Ascending aorta (tissue), 2 donors: ENCODE data around the gene MMP21. TPM values are rescaled to one million over a fixed set of nuclear protein-coding genes. Genes with fewer than 3 reads are reported as not detected.

Experiments used
- DNase-seq, 2 donors: peaks; one replicate each; pipeline ENCODE4 v3.0.0-alpha.2; 2019; ENCODE audit warnings: low spot score in 2 of 2
- H3K27ac ChIP-seq, 2 donors: fragments of 200-600 bp; sonication (generic); one replicate each; pipeline ENCODE4 v1.5.1; 2016 to 2017; ENCODE audit warnings: mild to moderate bottlenecking in 1 of 2
- H3K27me3 ChIP-seq: fragments of 200-600 bp; sonication (generic); one replicate; pipeline ENCODE4 v1.5.1; 2017
- H3K36me3 ChIP-seq, 2 donors: fragments of 200-600 bp; sonication (generic); one replicate each; pipeline ENCODE4 v1.5.1; 2016
- H3K4me1 ChIP-seq, 2 donors: fragments of 200-600 bp; sonication (generic); one replicate each; pipeline ENCODE4 v1.5.1; 2016 to 2017; ENCODE audit warnings: mild to moderate bottlenecking in 1 of 2
- H3K4me3 ChIP-seq, 2 donors: fragments of 200-600 bp; sonication (generic); one replicate each; pipeline ENCODE4 v1.5.1; 2016 to 2017; ENCODE audit warnings: mild to moderate bottlenecking in 1 of 2
- H3K9me3 ChIP-seq, 2 donors: fragments of 200-600 bp; sonication (generic); one replicate each; pipeline ENCODE4 v1.5.1; 2016
- intact Hi-C: fragments of 100-400 bp; cut with DNase I; formaldehyde crosslinking; loops from one replicate; pipeline ENCODE4 v1.15.1; 2023
- total RNA-seq: library from RNA; depleted of rRNA; stranded (reverse); fragments of >200 nt; gene quantifications from one replicate; pipeline ENCODE4 v1.1.0, GENCODE V29; 2016
- TF ChIP-seq, protein P1 (sequence below), 3 experiments: fragments of 200-600 bp in 2 of 3; fragments of 450-650 bp in 1 of 3; sonication (generic) in 2 of 3; IDR thresholded peaks; one replicate each; pipeline ENCODE4 v1.5.1; 2016 to 2019; ENCODE audit warnings: antibody characterized with exemption in 3 of 3, mild to moderate bottlenecking in 1 of 3, moderate library complexity in 1 of 3

The MMP21 gene
- total RNA-seq, 1 donor from 2014 or later, result not detected

DNA sequence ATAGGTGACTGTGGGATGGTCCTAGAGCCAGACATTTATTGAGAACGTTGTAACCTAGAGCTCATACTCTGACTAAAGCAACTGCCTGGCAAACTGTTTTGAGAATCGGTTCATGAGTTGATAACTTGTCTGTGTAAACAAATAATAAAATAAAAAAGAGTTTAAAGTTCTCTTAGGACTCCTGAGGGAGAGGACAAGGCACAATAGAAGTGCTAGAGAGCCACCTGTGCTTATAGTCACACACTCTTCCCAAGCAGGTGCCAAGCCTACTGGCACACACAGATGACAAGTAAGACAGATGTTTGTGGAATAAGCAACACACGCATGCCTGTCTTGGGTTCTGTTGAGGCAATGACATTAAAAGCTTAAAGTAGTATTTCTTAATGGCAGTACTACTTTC lies 48.2 kb downstream of the MMP21 start:
- Histone ChIP-seq H3K4me1 (no peaks in the 10 kb centered on the region), H3K27ac (no peak overlapping the region), H3K4me3 (no peak overlapping the region), H3K36me3 (peaks cover 71 to 95% of the 10 kb centered on the region in 2 donors), H3K9me3 (no peaks in the 10 kb centered on the region), H3K27me3 (no peaks in the 10 kb centered on the region)
- intact Hi-C loops, result no loop called here
- no peak for DNase-seq
- TF ChIP-seq, protein P1, sequence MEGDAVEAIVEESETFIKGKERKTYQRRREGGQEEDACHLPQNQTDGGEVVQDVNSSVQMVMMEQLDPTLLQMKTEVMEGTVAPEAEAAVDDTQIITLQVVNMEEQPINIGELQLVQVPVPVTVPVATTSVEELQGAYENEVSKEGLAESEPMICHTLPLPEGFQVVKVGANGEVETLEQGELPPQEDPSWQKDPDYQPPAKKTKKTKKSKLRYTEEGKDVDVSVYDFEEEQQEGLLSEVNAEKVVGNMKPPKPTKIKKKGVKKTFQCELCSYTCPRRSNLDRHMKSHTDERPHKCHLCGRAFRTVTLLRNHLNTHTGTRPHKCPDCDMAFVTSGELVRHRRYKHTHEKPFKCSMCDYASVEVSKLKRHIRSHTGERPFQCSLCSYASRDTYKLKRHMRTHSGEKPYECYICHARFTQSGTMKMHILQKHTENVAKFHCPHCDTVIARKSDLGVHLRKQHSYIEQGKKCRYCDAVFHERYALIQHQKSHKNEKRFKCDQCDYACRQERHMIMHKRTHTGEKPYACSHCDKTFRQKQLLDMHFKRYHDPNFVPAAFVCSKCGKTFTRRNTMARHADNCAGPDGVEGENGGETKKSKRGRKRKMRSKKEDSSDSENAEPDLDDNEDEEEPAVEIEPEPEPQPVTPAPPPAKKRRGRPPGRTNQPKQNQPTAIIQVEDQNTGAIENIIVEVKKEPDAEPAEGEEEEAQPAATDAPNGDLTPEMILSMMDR (IDR thresholded peaks at IDR 0.05), result no peak

DNA sequence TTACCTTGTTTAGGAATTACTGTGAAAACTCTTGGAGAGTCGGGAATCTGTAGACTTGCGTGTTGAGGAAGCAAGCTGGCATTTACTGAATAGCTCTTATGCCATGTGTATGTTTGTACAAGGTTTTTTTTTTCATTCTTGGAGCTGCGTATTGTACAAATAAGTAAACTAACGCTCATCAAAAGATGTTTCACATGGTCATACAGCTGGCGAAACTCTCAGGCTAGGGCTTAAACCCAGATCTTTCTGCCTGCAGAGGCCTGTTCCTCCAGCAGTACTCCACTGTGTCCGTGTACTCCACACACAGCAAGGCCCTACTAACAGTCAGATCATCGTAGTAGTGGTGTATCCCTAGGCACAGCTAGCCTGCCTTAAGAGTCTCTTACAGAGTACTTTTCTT lies 48.7 kb downstream of the MMP21 start:
- no peaks in the 10 kb centered on the region for H3K27me3 ChIP-seq
- no peak overlapping the region for H3K4me3 ChIP-seq
- no peak for DNase-seq
- peaks cover 71 to 91% of the 10 kb centered on the region in 2 donors for H3K36me3 ChIP-seq
- no peak overlapping the region for H3K27ac ChIP-seq
- TF ChIP-seq, protein P1 (IDR thresholded peaks at IDR 0.05), result no peak
- H3K9me3 ChIP-seq, result no peaks in the 10 kb centered on the region
- no peaks in the 10 kb centered on the region for H3K4me1 ChIP-seq
- intact Hi-C loops, result no loop called here

DNA sequence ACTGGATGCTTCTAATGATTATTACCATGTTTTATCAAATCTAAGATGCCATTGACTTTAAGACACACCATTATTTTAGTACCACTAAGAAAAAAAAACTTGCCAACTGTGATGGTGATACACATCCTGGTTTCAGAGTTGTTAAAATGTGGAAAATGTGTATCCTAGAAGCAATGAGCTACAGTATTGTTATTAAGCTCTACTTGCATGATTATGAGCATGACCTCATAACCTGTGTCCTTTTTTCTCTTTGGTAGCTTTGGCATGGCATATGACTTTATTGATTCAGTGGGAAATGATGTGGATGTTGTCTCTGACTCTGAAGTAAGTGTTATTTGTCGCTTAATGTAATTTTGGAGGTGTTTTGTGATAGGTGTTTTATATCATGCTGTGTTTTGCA lies 52.8 kb downstream of the MMP21 start:
- H3K27ac ChIP-seq, result no peak overlapping the region
- no peak overlapping the region for H3K4me3 ChIP-seq
- peaks cover 37 to 58% of the 10 kb centered on the region in 2 donors for H3K36me3 ChIP-seq
- TF ChIP-seq, protein P1 (IDR thresholded peaks at IDR 0.05), result no peak
- peaks cover 3 to 13% of the 10 kb centered on the region in 2 donors for H3K4me1 ChIP-seq
- no peaks in the 10 kb centered on the region for H3K27me3 ChIP-seq
- no peak for DNase-seq
- intact Hi-C loops, result no loop called here
- H3K9me3 ChIP-seq, result no peaks in the 10 kb centered on the region

DNA sequence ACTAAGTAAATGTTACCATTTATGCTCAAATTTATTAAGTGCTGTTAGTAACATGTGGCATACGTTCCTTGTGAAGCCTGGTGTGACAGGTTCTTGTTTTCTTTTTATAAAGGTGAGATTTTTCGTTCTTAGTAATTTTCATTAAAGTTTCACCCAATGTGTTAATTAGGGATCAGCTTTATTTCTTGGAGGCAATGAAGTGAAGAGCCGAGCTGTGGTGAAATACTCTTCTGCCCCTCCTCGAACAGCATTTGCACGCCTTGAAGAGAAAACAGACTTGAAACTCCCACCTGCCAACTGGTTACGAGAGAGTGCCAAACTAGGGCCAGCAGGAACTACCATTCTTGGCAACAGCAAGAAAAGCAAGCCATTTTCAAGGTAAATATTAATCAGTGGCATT lies 54.6 kb downstream of the MMP21 start:
- Histone ChIP-seq H3K36me3 (peaks cover 22 to 41% of the 10 kb centered on the region in 2 donors), H3K27ac (no peak overlapping the region), H3K4me1 (peaks cover 3 to 13% of the 10 kb centered on the region in 2 donors), H3K27me3 (no peaks in the 10 kb centered on the region), H3K4me3 (no peak overlapping the region), H3K9me3 (no peaks in the 10 kb centered on the region)
- TF ChIP-seq, protein P1 (IDR thresholded peaks at IDR 0.05), result no peak
- intact Hi-C loops, result no loop called here
- no peak for DNase-seq

DNA sequence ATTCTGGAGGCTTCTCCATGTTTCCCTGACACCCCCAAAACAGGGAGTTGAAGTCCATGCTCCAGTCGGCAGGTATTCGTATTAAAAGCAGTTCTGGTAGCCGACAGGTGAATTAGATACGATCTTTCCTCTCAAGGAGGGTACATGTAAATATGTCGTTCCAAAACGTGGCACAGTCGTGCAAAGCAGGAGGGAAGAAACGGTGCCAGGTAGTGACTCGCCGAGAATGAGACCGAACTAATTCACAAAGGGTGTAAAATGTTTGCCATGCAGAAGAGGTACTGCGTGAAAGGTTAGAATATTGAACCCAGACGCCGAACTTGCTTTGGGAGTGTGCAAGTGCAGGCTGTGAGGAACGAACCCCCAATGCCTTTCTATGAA lies 55.6 kb downstream of the MMP21 start:
- DNase-seq, result no peak
- no peaks in the 10 kb centered on the region for H3K27me3 ChIP-seq
- intact Hi-C loops, result no loop called here
- H3K36me3 ChIP-seq, result peaks cover 14 to 32% of the 10 kb centered on the region in 2 donors
- H3K9me3 ChIP-seq, result peaks cover 0 to 2% of the 10 kb centered on the region in 2 donors
- peak overlapping the region; percentile 85 to 95 for H3K27ac ChIP-seq
- peak overlapping the region; percentile 93 to 94 for H3K4me3 ChIP-seq
- TF ChIP-seq, protein P1 (IDR thresholded peaks at IDR 0.05), result no peak
- peaks cover 3 to 13% of the 10 kb centered on the region in 2 donors for H3K4me1 ChIP-seq
